Smooth muscle cell (in vitro differentiated cells): Measurements from ENCODE around the gene SLC22A14. TPM values are rescaled to one million over a fixed set of nuclear protein-coding genes. Genes with fewer than 3 reads are reported as not detected.

Source experiments
- DNase-seq: peaks from one replicate; lab custom pipeline; 2025; ENCODE audit not compliant: unreplicated experiment; lab: John Stamatoyannopoulos, UW
- H2AFZ ChIP-seq: fragments of 200-600 bp; sonication (generic); 2 replicates; pipeline ENCODE4 v1.6.0; 2016; ENCODE audit warnings: antibody characterized with exemption, low read depth, mild to moderate bottlenecking
- H3F3A ChIP-seq: fragments of 200-600 bp; sonication (generic); 2 replicates; pipeline ENCODE4 v1.6.0; 2017; ENCODE audit warnings: antibody characterized with exemption, low read depth
- H3K27ac ChIP-seq: fragments of 200-600 bp; sonication (generic); 2 replicates; pipeline ENCODE4 v1.5.1; 2016; ENCODE audit warnings: low read depth, mild to moderate bottlenecking
- H3K27me3 ChIP-seq: fragments of 200-600 bp; sonication (generic); 2 replicates; pipeline ENCODE4 v1.6.1; 2016; ENCODE audit warnings: low read depth, mild to moderate bottlenecking
- H3K36me3 ChIP-seq: fragments of 200-600 bp; sonication (generic); 2 replicates; pipeline ENCODE4 v1.5.1; 2016; ENCODE audit warnings: low read depth
- H3K4me1 ChIP-seq: fragments of 200-600 bp; sonication (generic); 2 replicates; pipeline ENCODE4 v1.5.1; 2016; ENCODE audit warnings: low read depth
- H3K4me2 ChIP-seq: fragments of 200-600 bp; sonication (generic); 2 replicates; pipeline ENCODE4 v1.6.0; 2016; ENCODE audit warnings: mild to moderate bottlenecking
- H3K4me3 ChIP-seq: fragments of 200-600 bp; sonication (generic); 2 replicates; pipeline ENCODE4 v1.5.1; 2016; ENCODE audit warnings: mild to moderate bottlenecking
- H3K79me2 ChIP-seq: fragments of 200-600 bp; sonication (generic); 2 replicates; pipeline ENCODE4 v1.6.0; 2016; ENCODE audit warnings: low read depth, mild to moderate bottlenecking
- H3K9ac ChIP-seq: fragments of 200-600 bp; sonication (generic); 2 replicates; pipeline ENCODE4 v1.6.0; 2016; ENCODE audit warnings: low read depth
- H3K9me3 ChIP-seq: fragments of 200-600 bp; sonication (generic); replicated peaks from 2 replicates; pipeline ENCODE4 v1.5.1; 2016; ENCODE audit warnings: low read depth
- H4K20me1 ChIP-seq: fragments of 200-600 bp; sonication (generic); 2 replicates; pipeline ENCODE4 v1.6.0; 2016; ENCODE audit warnings: low read depth
- CTCF ChIP-seq: fragments of 200-600 bp; sonication (generic); IDR thresholded peaks from 2 replicates; pipeline ENCODE4 v1.5.1; 2017; ENCODE audit warnings: borderline replicate concordance, mild to moderate bottlenecking, antibody characterized with exemption; ENCODE audit not compliant: insufficient read depth, poor library complexity, severe bottlenecking
- WGBS: methylation state at CpG from one replicate; pipeline ENCODE4 v1.1.7; 2016; ENCODE audit warnings: low lambda C conversion rate; 5-methylcytosine and 5-hydroxymethylcytosine counted together
- polyA plus RNA-seq: library from polyadenylated mRNA; unstranded; fragments of >200 nt; fragmentation: Nextera tagmentation; extraction: Ambion mirVana; gene quantifications from 2 replicates; pipeline ENCODE4 v1.2.1, GENCODE V29; 2016
- total RNA-seq: library from RNA; depleted of rRNA; stranded (reverse); fragments of >200 nt; gene quantifications from 2 replicates; pipeline ENCODE4 v1.2.3, GENCODE V29; 2014

Gene SLC22A14
- total and polyA plus RNA-seq, 2 experiments from 2014 or later, result 0.09 to 0.66 TPM

- no peaks in the 10 kb centered on the region for H3K79me2 ChIP-seq
- H3K9me3 ChIP-seq, result no peaks in the 10 kb centered on the region
- TF ChIP-seq CTCF, result no peak
- H3K27ac ChIP-seq, result no peak overlapping the region
- H3K4me2 ChIP-seq, result no peak overlapping the region
- DNase-seq, result no peak
- no peaks in the 10 kb centered on the region for H3K4me1 ChIP-seq
- no peaks in the 10 kb centered on the region for H4K20me1 ChIP-seq
- no peak overlapping the region for H3K9ac ChIP-seq
- H3F3A ChIP-seq, result no peaks in the 10 kb centered on the region
- no peaks in the 10 kb centered on the region for H3K36me3 ChIP-seq
- H3K27me3 ChIP-seq, result no peaks in the 10 kb centered on the region
- H3K4me3 ChIP-seq, result no peak overlapping the region
- 93% methylated on average over 13 of the region's 13 CpGs for WGBS
- H2AFZ ChIP-seq, result no peak overlapping the region
These were observed 5.0 kb upstream of the SLC22A14 start for GRCh38 chr3:38276917-38277630.

DNA sequence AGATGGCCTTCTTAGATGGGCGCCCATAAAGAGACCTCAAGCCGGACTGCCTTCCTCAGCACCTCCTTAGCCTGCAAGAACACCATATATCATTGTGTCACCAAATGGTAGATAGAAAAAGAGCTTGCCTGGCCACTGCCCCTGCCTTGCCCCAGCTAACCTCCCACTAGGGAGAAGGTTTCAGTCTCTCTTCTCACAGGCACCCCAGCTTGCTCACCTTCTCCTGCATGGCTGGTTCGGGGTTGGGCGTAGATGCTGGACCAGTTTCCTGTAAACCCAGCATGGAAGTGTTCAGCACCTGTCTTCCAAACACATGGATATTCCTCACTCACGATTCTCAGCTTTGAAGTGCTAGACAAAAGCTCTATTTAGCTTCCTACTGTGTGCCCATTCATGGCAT, 3.3 kb upstream of the SLC22A14 start:
- no peaks in the 10 kb centered on the region for H3K9me3 ChIP-seq
- no peaks in the 10 kb centered on the region for H3K4me1 ChIP-seq
- H3K36me3 ChIP-seq, result no peaks in the 10 kb centered on the region
- no peak for DNase-seq
- 89% methylated on average over 5 of the region's 5 CpGs for WGBS
- no peak overlapping the region for H3K27ac ChIP-seq
- no peak overlapping the region for H3K4me2 ChIP-seq
- H3F3A ChIP-seq, result no peaks in the 10 kb centered on the region
- no peak overlapping the region for H3K9ac ChIP-seq
- H3K27me3 ChIP-seq, result no peaks in the 10 kb centered on the region
- no peak for TF ChIP-seq CTCF
- no peaks in the 10 kb centered on the region for H3K79me2 ChIP-seq
- H4K20me1 ChIP-seq, result no peaks in the 10 kb centered on the region
- no peak overlapping the region for H3K4me3 ChIP-seq
- no peak overlapping the region for H2AFZ ChIP-seq

- H3K4me2 ChIP-seq, result no peak overlapping the region
- no peaks in the 10 kb centered on the region for H3K36me3 ChIP-seq
- no peaks in the 10 kb centered on the region for H4K20me1 ChIP-seq
- H3K27me3 ChIP-seq, result no peaks in the 10 kb centered on the region
- no peak overlapping the region for H3K9ac ChIP-seq
- WGBS, result 79% methylated on average over 16 of the region's 16 CpGs
- H3F3A ChIP-seq, result no peaks in the 10 kb centered on the region
- no peaks in the 10 kb centered on the region for H3K79me2 ChIP-seq
- H2AFZ ChIP-seq, result no peak overlapping the region
- no peak overlapping the region for H3K4me3 ChIP-seq
- TF ChIP-seq CTCF, result no peak
- H3K9me3 ChIP-seq, result no peaks in the 10 kb centered on the region
- no peaks in the 10 kb centered on the region for H3K4me1 ChIP-seq
- H3K27ac ChIP-seq, result no peak overlapping the region
- DNase-seq, result no peak
These were observed 2.0 kb downstream of the SLC22A14 start for GRCh38 chr3:38283810-38284755.
